Body of pancreas (tissue), 4 donors: ENCODE measurements around the gene CDY2B.
"Not testable (repeated sequence)": the region's sequence is repeated elsewhere in the genome, so short reads cannot be mapped to it uniquely, and the experiment has no call there.

Source experiments
- POLR2A ChIP-seq, 3 donors: fragments of 450-650 bp; IDR thresholded peaks; one replicate each; pipeline ENCODE4 v1.6.1; 2016; ENCODE audit warnings: antibody characterized with exemption in 3 of 3, mild to moderate bottlenecking in 2 of 3
- TF ChIP-seq, protein P1 (sequence below), 7 experiments: fragments of 450-650 bp in 4 of 7; fragments of 200-600 bp in 3 of 7; sonication (generic) in 3 of 7; IDR thresholded peaks; one replicate each; pipeline ENCODE4 v1.5.1; 2016 to 2019; ENCODE audit warnings: antibody characterized with exemption in 7 of 7

- TF ChIP-seq, protein P1, sequence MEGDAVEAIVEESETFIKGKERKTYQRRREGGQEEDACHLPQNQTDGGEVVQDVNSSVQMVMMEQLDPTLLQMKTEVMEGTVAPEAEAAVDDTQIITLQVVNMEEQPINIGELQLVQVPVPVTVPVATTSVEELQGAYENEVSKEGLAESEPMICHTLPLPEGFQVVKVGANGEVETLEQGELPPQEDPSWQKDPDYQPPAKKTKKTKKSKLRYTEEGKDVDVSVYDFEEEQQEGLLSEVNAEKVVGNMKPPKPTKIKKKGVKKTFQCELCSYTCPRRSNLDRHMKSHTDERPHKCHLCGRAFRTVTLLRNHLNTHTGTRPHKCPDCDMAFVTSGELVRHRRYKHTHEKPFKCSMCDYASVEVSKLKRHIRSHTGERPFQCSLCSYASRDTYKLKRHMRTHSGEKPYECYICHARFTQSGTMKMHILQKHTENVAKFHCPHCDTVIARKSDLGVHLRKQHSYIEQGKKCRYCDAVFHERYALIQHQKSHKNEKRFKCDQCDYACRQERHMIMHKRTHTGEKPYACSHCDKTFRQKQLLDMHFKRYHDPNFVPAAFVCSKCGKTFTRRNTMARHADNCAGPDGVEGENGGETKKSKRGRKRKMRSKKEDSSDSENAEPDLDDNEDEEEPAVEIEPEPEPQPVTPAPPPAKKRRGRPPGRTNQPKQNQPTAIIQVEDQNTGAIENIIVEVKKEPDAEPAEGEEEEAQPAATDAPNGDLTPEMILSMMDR (IDR thresholded peaks at IDR 0.05), result not testable (repeated sequence)
- TF ChIP-seq POLR2A (IDR thresholded peaks at IDR 0.05), result not testable (repeated sequence)
Measured at GRCh38 chrY:17876767-17877166, 3.3 kb downstream of the CDY2B start.
